RCC 7860 (cell line): ENCODE data around the gene DCBLD2.
"Not testable (repeated sequence)": the region's sequence is repeated elsewhere in the genome, so short reads cannot be mapped to it uniquely, and the experiment has no call there.

Experiments
- DNase-seq: peaks from one replicate; pipeline ENCODE4 v3.0.0-alpha.2; 2015; ENCODE audit warnings: low spot score
- FAIRE-seq: peaks from 2 replicates; lab custom pipeline; 2012; peaks lifted over from hg19 to GRCh38; lab: Jason Lieb, UNC

DCBLD2 gene

GRCh38 chr3:98892263-98892662 lies 9.2 kb downstream of the DCBLD2 start:
- peak; percentile 38 for FAIRE-seq
- no peak for DNase-seq

DNA sequence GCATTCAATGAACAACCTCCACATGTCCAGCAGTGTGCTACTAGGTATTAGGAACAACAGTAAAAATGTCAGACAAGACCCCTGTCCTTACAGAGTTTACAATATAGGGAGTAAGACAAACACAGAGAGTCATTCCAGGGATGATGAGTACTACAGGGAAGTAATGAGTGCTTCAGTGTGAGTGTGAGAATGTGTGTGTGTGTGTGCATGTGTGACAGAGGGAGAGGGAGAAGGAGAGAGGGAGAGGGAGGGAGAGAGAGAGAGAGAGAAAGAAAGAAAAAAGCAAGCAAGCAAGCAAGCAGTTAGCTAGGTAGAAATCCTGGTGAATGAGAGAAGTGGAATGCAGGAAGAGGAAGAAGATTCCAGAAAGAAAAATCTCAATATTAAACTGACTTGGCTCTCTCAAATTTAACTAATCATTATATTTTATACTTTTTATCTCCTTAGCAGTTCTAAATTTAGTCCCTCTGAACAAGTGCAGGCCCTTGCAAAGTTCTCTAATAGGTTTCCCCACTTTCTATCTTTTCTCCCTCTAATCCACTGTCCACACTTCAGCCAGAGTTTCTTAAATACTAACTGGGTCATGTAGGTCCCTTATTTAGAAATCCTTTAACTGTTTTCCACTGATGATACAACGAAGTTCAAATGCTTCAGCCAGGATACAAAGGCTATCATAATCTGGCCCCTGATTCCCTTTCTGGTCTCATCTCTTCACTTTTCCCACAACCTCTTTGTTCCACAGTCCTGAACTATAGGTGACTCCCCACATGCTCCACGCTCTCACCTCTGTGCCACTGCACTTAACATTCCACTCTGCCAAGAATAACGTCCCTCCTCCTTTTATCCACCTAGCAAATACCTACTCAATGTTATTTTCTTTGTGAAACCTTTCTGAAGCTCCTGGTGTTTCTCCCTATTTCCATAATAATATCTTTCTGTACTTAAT lies 10.3 kb downstream of the DCBLD2 start:
- DNase-seq (no peak), FAIRE-seq (no peak)

DNA sequence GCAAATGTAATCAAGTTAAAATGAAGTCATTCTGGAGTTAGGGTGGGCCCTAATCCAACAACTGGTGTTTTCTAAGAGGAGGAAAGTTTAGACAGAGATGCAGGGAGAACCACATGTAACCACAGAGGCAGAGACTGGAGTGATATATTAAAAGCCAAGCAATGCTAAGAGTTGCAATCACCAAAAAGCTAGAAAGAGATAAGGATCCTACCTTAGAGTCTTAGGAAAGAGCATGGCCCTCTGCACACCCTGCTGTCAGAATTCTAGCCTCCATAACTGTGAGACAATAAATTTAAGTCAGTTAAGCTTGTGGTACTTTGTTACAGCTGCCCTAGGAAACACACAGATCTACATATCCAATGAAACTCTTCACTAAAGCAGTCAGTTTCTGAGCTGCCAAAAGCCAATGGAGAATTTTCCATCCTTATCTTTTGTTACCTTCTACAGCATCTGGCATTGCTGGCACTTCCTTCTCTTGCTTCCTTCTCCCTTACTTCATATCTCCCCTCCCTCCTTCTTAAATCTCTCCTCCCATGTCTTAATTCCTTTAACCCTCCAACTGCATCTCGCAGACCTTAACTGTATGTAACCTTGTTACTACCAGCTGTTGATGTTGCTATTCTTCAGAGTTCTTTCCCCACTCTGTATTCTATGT lies 11.2 kb downstream of the DCBLD2 start:
- no peak for DNase-seq
- no peak for FAIRE-seq

DNA sequence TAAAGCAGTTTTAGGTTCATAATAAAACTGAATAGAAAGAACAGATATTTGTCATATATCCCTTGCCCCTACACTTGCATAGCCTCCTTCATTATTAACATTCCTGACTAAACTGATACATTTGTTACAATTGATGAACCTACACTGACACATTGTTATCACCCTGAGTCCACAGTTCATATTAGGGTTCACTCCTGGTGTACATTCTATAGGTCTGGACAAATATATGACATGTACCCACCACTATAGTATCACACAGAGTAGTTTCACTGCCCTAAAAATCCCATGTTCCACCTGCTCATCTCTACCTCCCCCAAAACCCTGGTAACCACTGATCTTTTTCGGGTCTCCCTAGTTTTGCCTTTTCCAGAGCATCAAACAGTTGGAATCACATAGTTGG lies 13.8 kb downstream of the DCBLD2 start:
- no peak for DNase-seq
- no peak for FAIRE-seq

DNA sequence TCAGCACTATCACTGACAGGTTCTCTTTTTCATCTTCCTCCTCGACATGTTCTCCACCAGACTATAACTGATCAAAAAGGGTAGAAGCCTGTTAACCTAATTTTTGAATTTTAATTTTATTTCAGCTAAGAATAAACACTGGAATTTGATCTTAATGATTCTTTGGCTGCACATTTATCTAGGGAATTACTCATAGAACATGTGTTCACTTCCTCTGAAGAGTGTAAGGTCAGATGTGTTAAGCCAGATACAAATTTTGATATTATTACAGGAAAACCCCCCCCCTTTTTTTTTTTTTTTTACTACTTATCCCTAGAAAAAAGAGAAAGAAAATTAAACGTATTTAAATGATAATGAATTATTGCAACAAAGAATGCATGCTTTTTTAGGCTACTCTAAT lies 15.0 kb downstream of the DCBLD2 start:
- peak; percentile 79 for FAIRE-seq
- no peak for DNase-seq

GRCh38 chr3:98885851-98886250 lies 15.6 kb downstream of the DCBLD2 start:
- FAIRE-seq = no peak
- DNase-seq = no peak

GRCh38 chr3:98884675-98885371 lies 16.7 kb downstream of the DCBLD2 start:
- DNase-seq = no peak
- peak; percentile 77 for FAIRE-seq

DNA sequence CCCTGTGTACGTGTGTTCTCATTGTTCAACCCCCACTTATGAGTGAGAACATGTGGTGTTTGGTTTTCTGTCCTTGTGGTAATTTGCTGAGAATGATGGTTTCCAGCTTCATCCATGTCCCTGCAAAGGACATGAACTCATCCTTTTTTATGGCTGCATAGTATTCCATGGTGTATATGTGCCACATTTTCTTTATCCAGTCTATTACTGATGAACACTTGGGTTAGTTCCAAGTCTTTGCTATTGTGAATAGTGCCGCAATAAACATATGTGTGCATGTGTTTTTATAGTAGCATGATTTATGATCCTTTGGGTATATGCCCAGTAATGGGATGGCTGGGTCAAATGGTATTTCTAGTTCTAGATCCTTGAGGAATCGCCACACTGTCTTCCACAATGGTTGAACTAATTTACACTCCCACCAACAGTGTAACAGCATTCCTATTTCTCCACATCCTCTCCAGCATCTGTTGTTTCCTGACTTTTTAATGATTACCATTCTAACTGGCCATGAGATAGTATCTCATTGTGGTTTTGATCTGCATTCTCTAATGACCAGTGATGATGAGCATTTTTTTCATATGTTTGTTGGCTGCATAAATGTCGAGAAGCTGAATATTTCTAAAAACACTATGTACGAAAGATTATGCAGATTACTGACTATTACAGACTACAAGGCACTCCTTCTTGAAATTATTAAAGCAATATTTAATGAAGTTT lies 18.7 kb downstream of the DCBLD2 start:
- not testable (repeated sequence) for DNase-seq
- FAIRE-seq = peak; percentile 51

- FAIRE-seq = peak; percentile 93
- no peak for DNase-seq
These were observed 24.4 kb downstream of the DCBLD2 start for GRCh38 chr3:98877132-98877531.

GRCh38 chr3:98875535-98875934 lies 26.0 kb downstream of the DCBLD2 start:
- DNase-seq (no peak), FAIRE-seq (no peak)

DNA sequence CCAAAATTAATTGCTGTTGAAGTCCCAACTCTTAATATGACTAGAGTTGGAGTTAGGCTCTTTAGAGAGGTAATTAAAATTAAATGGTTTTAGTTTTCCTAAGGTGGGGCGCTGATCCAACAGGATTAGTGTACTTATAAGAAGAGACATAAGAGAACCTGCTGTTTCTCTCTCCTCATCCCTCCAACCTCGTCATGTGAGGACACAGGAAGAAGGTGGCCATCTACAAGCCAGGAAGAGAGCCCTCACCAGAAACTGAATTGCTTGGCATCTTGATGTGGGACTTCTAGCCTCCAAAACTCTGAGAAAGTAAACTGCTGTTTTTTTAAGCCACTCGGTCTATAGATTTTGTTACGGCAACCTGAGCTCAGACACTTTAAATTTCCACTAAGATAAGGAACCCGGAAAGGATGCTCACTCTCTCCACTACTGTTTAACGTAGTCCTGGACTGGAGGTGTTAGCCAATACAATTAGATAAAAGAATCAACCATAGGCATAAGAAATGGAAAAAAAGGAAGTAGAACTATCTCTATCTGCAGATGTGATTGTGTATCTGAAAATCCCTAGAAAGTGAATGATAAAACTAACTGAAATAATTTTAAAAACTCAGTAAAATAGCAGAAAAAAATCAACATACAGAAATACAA lies 26.8 kb downstream of the DCBLD2 start:
- DNase-seq (no peak), FAIRE-seq (no peak)

GRCh38 chr3:98869391-98869790 lies 32.1 kb downstream of the DCBLD2 start:
- FAIRE-seq (peak; percentile 23), DNase-seq (no peak)

DNA sequence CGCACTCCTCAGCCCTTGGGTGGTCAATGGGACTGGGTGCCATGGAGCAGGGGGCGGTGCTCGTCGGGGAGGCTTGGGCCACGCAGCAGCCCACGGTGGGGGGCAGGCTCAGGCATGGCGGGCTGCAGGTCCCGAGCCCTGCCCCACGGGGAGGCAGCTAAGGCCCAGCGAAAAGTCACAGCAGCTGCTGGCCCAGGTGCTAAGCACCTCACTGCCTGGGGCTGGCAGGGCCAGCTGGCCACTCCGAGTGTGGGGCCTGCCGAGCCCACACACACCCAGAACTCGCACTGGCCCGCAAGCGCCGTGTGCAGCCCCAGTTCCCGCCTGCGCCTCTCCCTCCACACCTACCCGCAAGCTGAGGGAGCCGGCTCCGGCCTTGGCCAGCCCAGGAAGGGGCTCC lies 43.5 kb downstream of the DCBLD2 start:
- not testable (repeated sequence) for DNase-seq, FAIRE-seq

- FAIRE-seq, DNase-seq: not testable (repeated sequence)
These were observed 44.2 kb downstream of the DCBLD2 start for GRCh38 chr3:98857258-98857657.

GRCh38 chr3:98856724-98857123 lies 44.8 kb downstream of the DCBLD2 start:
- DNase-seq (no peak), FAIRE-seq (no peak)

DNA sequence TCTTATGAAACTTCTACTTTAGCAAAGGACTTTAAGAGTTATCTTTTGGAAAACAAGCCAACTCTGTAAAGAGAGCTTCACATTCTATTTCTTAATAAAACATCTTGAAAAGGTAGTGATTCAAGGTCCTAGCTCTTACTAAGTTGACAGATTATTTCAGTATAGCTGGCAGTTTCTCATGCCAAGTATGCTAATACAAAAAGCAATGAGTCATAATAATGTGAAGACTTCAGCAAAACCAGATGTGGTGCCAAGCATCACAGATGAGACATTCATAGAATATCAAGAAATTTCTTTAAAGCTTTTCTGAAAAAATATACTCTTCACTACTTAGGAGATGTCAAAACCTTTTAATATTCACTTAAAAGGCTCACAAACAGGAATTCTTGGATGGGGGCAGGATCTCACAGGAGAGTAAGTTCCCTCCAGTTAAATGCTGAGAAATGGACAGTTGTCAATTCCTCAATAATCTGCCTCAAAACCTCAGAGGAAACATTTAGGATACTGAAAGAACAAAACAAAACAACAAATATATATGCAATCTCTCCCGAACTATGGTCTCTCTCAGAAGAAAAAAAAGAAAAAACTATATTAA lies 45.6 kb downstream of the DCBLD2 start:
- DNase-seq (peak; percentile 61), FAIRE-seq (peak; percentile 92)

GRCh38 chr3:98848108-98848507 lies 53.4 kb downstream of the DCBLD2 start:
- FAIRE-seq (no peak), DNase-seq (no peak)

- FAIRE-seq = peak; percentile 75
- peak; percentile 46 for DNase-seq
These were observed 55.4 kb downstream of the DCBLD2 start for GRCh38 chr3:98846101-98846500.

DNA sequence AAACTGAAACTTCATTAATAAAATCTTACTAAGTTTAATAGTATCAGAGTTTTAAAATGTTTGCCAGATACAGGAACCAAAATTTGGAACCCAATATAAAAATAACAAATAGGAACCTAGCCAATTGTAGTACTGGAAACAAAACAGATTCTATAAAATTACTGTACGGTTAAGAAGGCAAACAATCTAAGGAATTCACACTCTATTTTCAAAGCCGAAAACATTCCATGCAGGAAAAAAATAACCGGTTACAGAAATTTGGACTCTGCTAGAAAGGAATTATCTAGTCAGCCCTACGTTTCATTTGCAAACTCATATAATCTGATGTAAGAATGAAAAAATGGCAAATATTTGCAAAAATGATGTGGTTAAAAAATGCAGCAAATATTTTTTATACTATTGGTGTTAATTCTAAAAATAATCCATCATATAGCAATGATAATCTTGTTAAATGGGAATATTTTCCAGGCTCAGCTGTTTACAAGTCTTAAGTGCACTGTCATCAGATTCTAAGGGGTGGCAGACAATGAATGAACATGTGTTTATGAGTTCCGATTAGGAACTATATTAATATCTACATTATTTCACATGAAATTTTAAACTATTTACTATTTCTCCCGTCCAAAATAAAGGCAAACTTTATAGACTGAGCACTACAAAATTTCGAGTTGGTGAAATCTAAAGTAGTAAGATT lies 58.1 kb downstream of the DCBLD2 start:
- FAIRE-seq (no peak), DNase-seq (no peak)
